ENCODE measurements around the gene BRSK2.

- TF ChIP-seq TCF4 (CRISPR knock-in tag; IDR thresholded peaks at IDR 0.05; ENCODE audit: borderline replicate concordance) (no peak), ZFP3 (CRISPR knock-in tag; IDR thresholded peaks at IDR 0.05) (no peak)
These were observed 29.4 kb upstream of the BRSK2 start for GRCh38 chr11:1360181-1360834.

All from SK-N-SH treated with all-trans-retinoic acid at 6 μM for 48 hours (cell line).